Measurements from ENCODE around the gene ARHGAP30. TPM values are rescaled to one million over a fixed set of nuclear protein-coding genes. Genes with fewer than 3 reads are reported as not detected.
"Not testable (repeated sequence)": the region's sequence is repeated elsewhere in the genome, so short reads cannot be mapped to it uniquely, and the experiment has no call there.

ARHGAP30 gene
- total RNA-seq, 1 experiment from 2014 or later = 0.39 TPM

DNA sequence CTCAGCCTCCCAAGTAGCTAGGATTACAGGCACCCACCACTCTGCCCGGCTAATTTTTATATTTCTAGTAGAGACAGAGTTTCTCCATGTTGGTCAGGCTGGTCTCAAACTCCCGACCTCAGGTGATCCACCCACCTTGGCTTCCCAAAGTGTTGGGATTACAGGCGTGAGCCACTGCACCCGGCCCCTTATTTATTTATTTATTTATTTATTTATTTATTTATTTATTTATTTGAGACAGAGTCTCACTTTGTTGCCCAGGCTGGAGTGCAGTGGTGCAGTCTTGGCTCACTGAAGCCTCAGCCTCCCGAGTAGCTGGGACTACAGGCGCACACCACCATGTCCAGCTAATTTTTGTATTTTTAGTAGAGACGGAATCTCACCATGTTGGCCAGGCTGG is 4.0 kb downstream of the ARHGAP30 start:
- not testable (repeated sequence) for DNase-seq (ENCODE audit: low read depth, low spot score)

DNA sequence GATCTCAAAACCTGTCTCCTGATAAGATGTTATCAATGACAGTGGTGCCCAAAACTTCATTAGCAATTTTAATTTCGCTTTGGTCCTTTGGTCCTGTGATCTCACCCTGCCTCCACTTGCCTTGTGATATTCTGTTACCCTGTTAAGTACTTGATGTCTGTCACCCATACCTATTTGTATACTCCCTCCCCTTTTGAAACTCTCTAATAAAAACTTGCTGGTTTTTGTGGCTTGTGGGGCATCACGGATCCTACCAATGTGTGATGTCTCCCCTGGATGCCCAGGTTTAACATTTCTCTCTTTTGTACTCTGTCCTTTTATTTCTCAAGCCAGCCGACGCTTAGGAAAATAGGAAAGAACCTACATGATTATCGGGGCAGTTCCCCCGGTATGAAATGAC is 5.8 kb downstream of the ARHGAP30 start:
- DNase-seq (ENCODE audit: low read depth, low spot score); BruUV-seq (replicated peaks); H3K27ac ChIP-seq (ENCODE audit: low read depth, low read length); H3K36me3 ChIP-seq (ENCODE audit: control insufficient read depth in 1 of 2, insufficient read depth in 2 of 2, low read length in 2 of 2); CTCF ChIA-PET; H3K27me3 ChIP-seq (ENCODE audit: insufficient read depth, low read length); H3K4me1 ChIP-seq (ENCODE audit: control insufficient read depth in 1 of 2, insufficient read depth in 2 of 2, low read length in 2 of 2); H3K79me2 ChIP-seq (ENCODE audit: insufficient read depth, low read length); H3K9me3 ChIP-seq (ENCODE audit: control insufficient read depth in 1 of 2, insufficient read depth in 1 of 2, low read depth in 1 of 2, low read length in 2 of 2); RAD21 ChIA-PET (ENCODE audit: low non-redundant PET in 1 of 2, low total read pairs in 2 of 2, uncharacterized antibody in 2 of 2, unreplicated experiment in 2 of 2); H2AFZ ChIP-seq (ENCODE audit: low read depth, low read length, poor library complexity, severe bottlenecking); H3K4me3 ChIP-seq (replicated peaks in 1 of 2; ENCODE audit: low read depth in 1 of 2, low read length in 2 of 2); ATAC-seq; H3K9ac ChIP-seq (ENCODE audit: low read length); H3K9me2 ChIP-seq (ENCODE audit: insufficient read depth); H3K4me2 ChIP-seq (ENCODE audit: low read length); H4K20me1 ChIP-seq (ENCODE audit: insufficient read depth); intact Hi-C loops (cut with micrococcal nuclease): not testable (repeated sequence)
- POLR2A ChIA-PET = interaction anchor here (0.8 kb wide), 1 partner anchor 162 kb away, joined by 5 read pairs; the partner anchor contains the start of gene TOMM40L

More for the DNA sequence above, 4.0 kb downstream of the ARHGAP30 start:
- BruUV-seq (replicated peaks); intact Hi-C loops (cut with micrococcal nuclease); H4K20me1 ChIP-seq (ENCODE audit: insufficient read depth); H3K79me2 ChIP-seq (ENCODE audit: insufficient read depth, low read length); H3K4me2 ChIP-seq (ENCODE audit: low read length); H3K27ac ChIP-seq (ENCODE audit: low read depth, low read length); H2AFZ ChIP-seq (ENCODE audit: low read depth, low read length, poor library complexity, severe bottlenecking); ATAC-seq; H3K9me3 ChIP-seq (ENCODE audit: control insufficient read depth in 1 of 2, insufficient read depth in 1 of 2, low read depth in 1 of 2, low read length in 2 of 2); H3K36me3 ChIP-seq (ENCODE audit: control insufficient read depth in 1 of 2, insufficient read depth in 2 of 2, low read length in 2 of 2); H3K9me2 ChIP-seq (ENCODE audit: insufficient read depth); RAD21 ChIA-PET (ENCODE audit: low non-redundant PET in 1 of 2, low total read pairs in 2 of 2, uncharacterized antibody in 2 of 2, unreplicated experiment in 2 of 2); CTCF ChIA-PET; H3K27me3 ChIP-seq (ENCODE audit: insufficient read depth, low read length); H3K4me3 ChIP-seq (replicated peaks in 1 of 2; ENCODE audit: low read depth in 1 of 2, low read length in 2 of 2); H3K9ac ChIP-seq (ENCODE audit: low read length): not testable (repeated sequence)
- H3K4me1 ChIP-seq (ENCODE audit: control insufficient read depth in 1 of 2, insufficient read depth in 2 of 2, low read length in 2 of 2) = peaks cover 0 to 14% of the 10 kb centered on the region in 2 experiments; a peak in 1 of 4 replicates
- POLR2A ChIA-PET = interaction anchor here (0.6 kb wide), 1 partner anchor 72 kb away, joined by 4 read pairs; no protein-coding TSS in a partner anchor

DNA sequence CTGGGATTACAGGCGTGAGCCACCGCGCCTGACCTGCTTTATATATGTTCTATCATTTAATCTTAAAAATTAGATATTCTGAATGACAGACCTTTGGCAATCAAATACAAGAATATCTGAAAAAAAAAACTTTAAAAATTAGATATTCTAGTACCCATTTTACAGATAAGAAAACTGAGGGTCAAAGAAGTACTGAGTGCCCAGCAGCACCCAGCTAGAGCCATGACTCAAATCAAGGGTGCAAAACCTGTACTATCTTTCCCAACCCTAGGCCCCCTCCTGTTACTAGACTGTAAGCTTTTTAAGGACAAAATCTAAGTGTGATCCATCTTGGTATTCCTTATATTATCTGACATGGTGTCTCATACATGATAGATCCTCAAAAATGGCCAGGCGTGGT is 8.3 kb downstream of the ARHGAP30 start:
- Histone ChIP-seq H3K9ac (ENCODE audit: low read length) (no peak overlapping the region), H3K36me3 (ENCODE audit: control insufficient read depth in 1 of 2, insufficient read depth in 2 of 2, low read length in 2 of 2) (no peaks in the 10 kb centered on the region), H3K27me3 (ENCODE audit: insufficient read depth, low read length) (no peaks in the 10 kb centered on the region), H4K20me1 (ENCODE audit: insufficient read depth) (no peaks in the 10 kb centered on the region), H3K79me2 (ENCODE audit: insufficient read depth, low read length) (no peaks in the 10 kb centered on the region), H2AFZ (ENCODE audit: low read depth, low read length, poor library complexity, severe bottlenecking) (no peak overlapping the region), H3K4me2 (ENCODE audit: low read length) (no peak overlapping the region), H3K4me3 (replicated peaks in 1 of 2; ENCODE audit: low read depth in 1 of 2, low read length in 2 of 2) (no peak overlapping the region), H3K9me3 (ENCODE audit: control insufficient read depth in 1 of 2, insufficient read depth in 1 of 2, low read depth in 1 of 2, low read length in 2 of 2) (no peaks in the 10 kb centered on the region), H3K4me1 (ENCODE audit: control insufficient read depth in 1 of 2, insufficient read depth in 2 of 2, low read length in 2 of 2) (no peaks in the 10 kb centered on the region), H3K27ac (ENCODE audit: low read depth, low read length) (no peak overlapping the region), H3K9me2 (ENCODE audit: insufficient read depth) (no peaks in the 10 kb centered on the region)
- no TSS peak for BruUV-seq (replicated peaks)
- ChIA-PET RAD21 (ENCODE audit: low non-redundant PET in 1 of 2, low total read pairs in 2 of 2, uncharacterized antibody in 2 of 2, unreplicated experiment in 2 of 2) (no interaction called here), CTCF (no interaction called here), POLR2A (no interaction called here)
- no peak for ATAC-seq
- intact Hi-C loops (cut with micrococcal nuclease) = no loop called here
- no peak for DNase-seq (ENCODE audit: low read depth, low spot score)
- TF ChIP-seq CEBPB (IDR thresholded peaks at IDR 0.05; ENCODE audit: low read depth) (no peak), SIN3A (IDR thresholded peaks at IDR 0.05; ENCODE audit: low read depth) (no peak), EZH2 (IDR thresholded peaks at IDR 0.05) (no peak), YY1 (IDR thresholded peaks at IDR 0.05; ENCODE audit: extremely low read depth, insufficient replicate concordance, low read depth, low read length) (no peak), FOSL1 (IDR thresholded peaks at IDR 0.05; ENCODE audit: low read depth) (no peak), ELF1 (IDR thresholded peaks at IDR 0.05; ENCODE audit: borderline replicate concordance, low read depth) (no peak), EZH2phosphoT487 (IDR thresholded peaks at IDR 0.05; ENCODE audit: borderline replicate concordance) (no peak), EGR1 (IDR thresholded peaks at IDR 0.05; ENCODE audit: low read depth) (no peak), POLR2AphosphoS5 (IDR thresholded peaks at IDR 0.05; ENCODE audit: low read depth, low read length) (no peak)
- TF ChIP-seq, protein P1, sequence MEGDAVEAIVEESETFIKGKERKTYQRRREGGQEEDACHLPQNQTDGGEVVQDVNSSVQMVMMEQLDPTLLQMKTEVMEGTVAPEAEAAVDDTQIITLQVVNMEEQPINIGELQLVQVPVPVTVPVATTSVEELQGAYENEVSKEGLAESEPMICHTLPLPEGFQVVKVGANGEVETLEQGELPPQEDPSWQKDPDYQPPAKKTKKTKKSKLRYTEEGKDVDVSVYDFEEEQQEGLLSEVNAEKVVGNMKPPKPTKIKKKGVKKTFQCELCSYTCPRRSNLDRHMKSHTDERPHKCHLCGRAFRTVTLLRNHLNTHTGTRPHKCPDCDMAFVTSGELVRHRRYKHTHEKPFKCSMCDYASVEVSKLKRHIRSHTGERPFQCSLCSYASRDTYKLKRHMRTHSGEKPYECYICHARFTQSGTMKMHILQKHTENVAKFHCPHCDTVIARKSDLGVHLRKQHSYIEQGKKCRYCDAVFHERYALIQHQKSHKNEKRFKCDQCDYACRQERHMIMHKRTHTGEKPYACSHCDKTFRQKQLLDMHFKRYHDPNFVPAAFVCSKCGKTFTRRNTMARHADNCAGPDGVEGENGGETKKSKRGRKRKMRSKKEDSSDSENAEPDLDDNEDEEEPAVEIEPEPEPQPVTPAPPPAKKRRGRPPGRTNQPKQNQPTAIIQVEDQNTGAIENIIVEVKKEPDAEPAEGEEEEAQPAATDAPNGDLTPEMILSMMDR (IDR thresholded peaks at IDR 0.05 in 2 of 3, conservative IDR thresholded peaks at IDR 0.05 in 1 of 3; ENCODE audit: borderline replicate concordance in 1 of 3, insufficient read depth in 1 of 3, low read depth in 2 of 3, low read length in 2 of 3) = no peak
